Measurements from ENCODE around the gene NR6A1. TPM values are rescaled to one million over a fixed set of nuclear protein-coding genes. Genes with fewer than 3 reads are reported as not detected.
A peak's percentile ranks its signal among the peaks of the same experiment; 100 is the strongest.

The NR6A1 gene
- total RNA-seq, 5 donors from 2014 or later (not counting 1 experiment from before 2014, with no cell fraction given): 0.19 to 0.50 (median 0.40) TPM; not detected in 1

DNA sequence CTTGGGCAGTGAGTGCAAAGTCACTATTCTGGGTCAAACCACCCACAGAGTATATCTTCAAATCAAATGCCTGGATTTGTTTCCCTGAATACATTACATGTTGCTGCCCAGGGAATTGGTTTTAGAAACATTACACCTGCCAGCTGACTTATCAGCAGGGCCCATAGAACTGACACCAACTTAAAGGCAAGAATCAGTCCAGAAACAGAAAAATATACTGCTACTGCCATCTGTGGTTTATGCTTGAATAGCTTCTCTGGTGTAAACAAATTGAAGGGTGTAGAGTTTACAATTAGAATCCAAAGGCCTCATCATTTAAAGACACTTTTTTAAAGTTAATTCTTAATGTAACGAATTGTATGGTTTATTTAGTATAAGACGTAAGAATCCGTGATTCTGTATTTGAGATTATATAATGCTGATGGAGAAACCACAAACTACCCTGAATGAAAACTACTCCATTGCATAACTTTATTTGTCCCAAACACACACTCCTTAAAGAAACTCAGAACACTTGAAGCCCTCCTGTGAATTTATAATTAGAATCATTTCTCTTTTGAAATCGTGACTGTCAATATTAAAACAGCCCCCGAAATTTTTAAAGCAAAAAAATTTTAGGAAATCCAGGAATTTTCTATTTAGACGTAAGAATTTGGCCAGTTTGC is 6.2 kb downstream of the NR6A1 start:
- CTCF ChIA-PET: interaction anchor here in 1 of 2 donors (0.6 to 1.5 kb wide), 3 partner anchors 10 to 504 kb away, joined by 3 read pairs; no protein-coding TSS in a partner anchor
- ATAC-seq (replicated peaks in 1 of 4) (peak in 1 of 4 experiments; percentile 50), DNase-seq (peak in 1 of 35 experiments; percentile 15)
- Mint-ChIP-seq H3K9me3 (no peaks in the 10 kb centered on the region), H3K36me3 (no peaks in the 10 kb centered on the region), H3K4me1 (peaks cover 8 to 12% (median 10%) of the 10 kb centered on the region in 3 donors), H3K27me3 (peaks cover 61 to 78% of the 10 kb centered on the region in 2 donors), H3K4me3 (no peak overlapping the region), H3K27ac (no peak overlapping the region)
- peaks cover 0 to 19% of the 10 kb centered on the region in 2 experiments for H3K27me3 ChIP-seq (replicated peaks in 1 of 2; ENCODE audit: control insufficient read depth in 2 of 2, extremely low read depth in 1 of 2, insufficient read depth in 2 of 2, low read length in 1 of 2)
- H3K9me3 ChIP-seq: no peaks in the 10 kb centered on the region
- no CpG with 5 or more reads among the region's 6 CpGs for WGBS (ENCODE audit: insufficient coverage)
- no peaks in the 10 kb centered on the region for H3K36me3 ChIP-seq (ENCODE audit: control insufficient read depth in 2 of 2, extremely low read depth in 1 of 2, insufficient read depth in 1 of 2, low read length in 1 of 2)
- H3K4me1 ChIP-seq (ENCODE audit: control insufficient read depth in 1 of 2, extremely low read depth in 1 of 2, insufficient read depth in 2 of 2, low read length in 2 of 2): peaks cover 0 to 5% of the 10 kb centered on the region in 2 experiments
- H3K4me3 ChIP-seq (ENCODE audit: control insufficient read depth in 1 of 2, extremely low read depth in 1 of 2, low read length in 1 of 2): no peak overlapping the region
- no peak overlapping the region for H3K27ac ChIP-seq (ENCODE audit: low read length)
- POLR2A ChIA-PET: no interaction called here

DNA sequence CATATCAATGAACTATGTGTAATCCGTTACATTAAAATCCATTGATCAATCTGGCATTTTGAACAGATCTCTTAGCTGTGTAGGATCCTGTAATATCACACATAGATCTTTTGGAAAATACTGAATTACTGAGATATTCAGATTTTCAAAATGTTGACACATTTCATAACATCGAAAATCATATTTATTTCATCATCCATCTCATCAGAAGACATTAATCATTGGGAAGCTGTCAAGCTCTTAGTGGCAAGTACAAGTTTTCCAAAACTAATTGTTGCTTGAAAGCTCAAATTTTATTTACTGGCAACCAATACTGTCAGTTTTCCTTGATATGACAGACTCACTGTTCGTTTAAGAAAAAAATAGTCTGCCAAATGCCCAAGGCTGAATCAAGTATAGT is 8.5 kb downstream of the NR6A1 start:
- no CpG with 5 or more reads among the region's 3 CpGs for WGBS (ENCODE audit: insufficient coverage)
- no peak overlapping the region for H3K4me3 Mint-ChIP-seq
- Histone ChIP-seq H3K9me3 (no peaks in the 10 kb centered on the region), H3K4me3 (ENCODE audit: control insufficient read depth in 1 of 2, extremely low read depth in 1 of 2, low read length in 1 of 2) (no peak overlapping the region), H3K27ac (ENCODE audit: low read length) (no peak overlapping the region), H3K36me3 (ENCODE audit: control insufficient read depth in 2 of 2, extremely low read depth in 1 of 2, insufficient read depth in 1 of 2, low read length in 1 of 2) (no peaks in the 10 kb centered on the region), H3K27me3 (replicated peaks in 1 of 2; ENCODE audit: control insufficient read depth in 2 of 2, extremely low read depth in 1 of 2, insufficient read depth in 2 of 2, low read length in 1 of 2) (peaks cover 0 to 10% of the 10 kb centered on the region in 2 experiments), H3K4me1 (ENCODE audit: control insufficient read depth in 1 of 2, extremely low read depth in 1 of 2, insufficient read depth in 2 of 2, low read length in 2 of 2) (no peaks in the 10 kb centered on the region)
- DNase-seq (no peak), ATAC-seq (replicated peaks in 1 of 4) (no peak)
- H3K27me3 Mint-ChIP-seq: peaks cover 53 to 73% of the 10 kb centered on the region in 2 donors
- ChIA-PET CTCF (interaction anchor here (1.0 to 1.4 kb wide), 2 partner anchors 10 to 11 kb away, joined by 3 to 5 read pairs; no protein-coding TSS in a partner anchor), POLR2A (interaction anchor here (0.6 kb wide), 2 partner anchors 10 to 393 kb away, joined by 3 to 8 read pairs; no protein-coding TSS in a partner anchor)
- H3K9me3 Mint-ChIP-seq: no peaks in the 10 kb centered on the region
- H3K4me1 Mint-ChIP-seq: no peaks in the 10 kb centered on the region
- no peak overlapping the region for H3K27ac Mint-ChIP-seq
- H3K36me3 Mint-ChIP-seq: no peaks in the 10 kb centered on the region

DNA sequence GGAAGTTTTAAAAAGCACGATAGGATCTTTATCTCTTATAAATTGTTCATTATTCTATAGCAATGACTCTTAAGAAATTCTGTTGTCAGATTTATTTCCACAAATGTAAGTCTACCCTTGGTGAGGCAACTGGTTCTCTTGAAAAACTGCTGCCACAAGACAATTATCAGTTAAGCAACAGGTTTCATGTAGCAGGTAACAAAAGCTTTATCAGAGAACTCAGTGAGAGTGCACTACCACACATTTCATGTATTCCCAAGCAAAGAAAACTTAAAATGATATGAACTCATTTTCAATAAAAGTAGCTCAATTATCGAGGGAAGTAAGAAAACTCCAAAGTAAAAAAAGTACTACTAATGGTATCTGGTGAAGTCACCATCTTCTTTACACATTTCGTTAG is 9.4 kb downstream of the NR6A1 start:
- ATAC-seq (replicated peaks in 1 of 4): no peak
- Mint-ChIP-seq H3K36me3 (no peaks in the 10 kb centered on the region), H3K4me3 (no peak overlapping the region), H3K27me3 (peaks cover 55 to 77% of the 10 kb centered on the region in 2 donors), H3K27ac (no peak overlapping the region), H3K4me1 (no peaks in the 10 kb centered on the region), H3K9me3 (no peaks in the 10 kb centered on the region)
- POLR2A ChIA-PET: interaction anchor here in 1 of 2 donors (0.6 kb wide), 1 partner anchor 16 kb away, joined by 3 read pairs; no protein-coding TSS in a partner anchor
- H3K36me3 ChIP-seq (ENCODE audit: control insufficient read depth in 2 of 2, extremely low read depth in 1 of 2, insufficient read depth in 1 of 2, low read length in 1 of 2): no peaks in the 10 kb centered on the region
- no peak overlapping the region for H3K27ac ChIP-seq (ENCODE audit: low read length)
- no peaks in the 10 kb centered on the region for H3K4me1 ChIP-seq (ENCODE audit: control insufficient read depth in 1 of 2, extremely low read depth in 1 of 2, insufficient read depth in 2 of 2, low read length in 2 of 2)
- CTCF ChIA-PET: interaction anchor here in 1 of 2 donors (0.9 to 1.0 kb wide), 2 partner anchors 8 to 11 kb away, joined by 3 read pairs; no protein-coding TSS in a partner anchor
- no peak for DNase-seq
- no peak overlapping the region for H3K4me3 ChIP-seq (ENCODE audit: control insufficient read depth in 1 of 2, extremely low read depth in 1 of 2, low read length in 1 of 2)
- WGBS (ENCODE audit: insufficient coverage): no CpG with 5 or more reads among the region's 3 CpGs
- H3K9me3 ChIP-seq: no peaks in the 10 kb centered on the region
- peaks cover 0 to 10% of the 10 kb centered on the region in 2 experiments for H3K27me3 ChIP-seq (replicated peaks in 1 of 2; ENCODE audit: control insufficient read depth in 2 of 2, extremely low read depth in 1 of 2, insufficient read depth in 2 of 2, low read length in 1 of 2)

DNA sequence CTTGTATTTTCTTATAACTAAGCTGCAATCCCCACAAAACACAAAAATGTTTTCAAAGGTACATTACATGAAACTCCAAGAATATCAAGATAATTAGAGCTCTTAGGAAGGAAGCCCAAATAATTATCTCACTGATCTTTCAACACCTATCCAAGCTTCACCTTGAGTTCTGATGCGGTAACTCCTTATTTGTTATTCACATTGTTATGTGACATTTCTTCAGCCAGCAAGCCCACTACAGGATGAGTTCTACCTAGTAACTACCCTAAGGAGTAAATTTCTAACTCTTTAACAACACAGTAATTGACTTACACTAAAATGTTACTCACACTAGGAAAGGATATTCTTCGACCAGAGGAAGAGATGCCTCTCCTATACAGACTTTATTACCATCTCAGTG is 9.9 kb downstream of the NR6A1 start:
- ChIA-PET CTCF (interaction anchor here (0.6 to 0.9 kb wide), 2 partner anchors 8 to 14 kb away, joined by 3 to 4 read pairs; no protein-coding TSS in a partner anchor), POLR2A (interaction anchor here in 1 of 2 donors (0.6 kb wide), 1 partner anchor 15 kb away, joined by 3 read pairs; no protein-coding TSS in a partner anchor)
- H3K36me3 Mint-ChIP-seq: no peaks in the 10 kb centered on the region
- no peaks in the 10 kb centered on the region for H3K4me1 Mint-ChIP-seq
- no peak overlapping the region for H3K27ac Mint-ChIP-seq
- Histone ChIP-seq H3K4me1 (ENCODE audit: control insufficient read depth in 1 of 2, extremely low read depth in 1 of 2, insufficient read depth in 2 of 2, low read length in 2 of 2) (no peaks in the 10 kb centered on the region), H3K27me3 (replicated peaks in 1 of 2; ENCODE audit: control insufficient read depth in 2 of 2, extremely low read depth in 1 of 2, insufficient read depth in 2 of 2, low read length in 1 of 2) (peaks cover 0 to 10% of the 10 kb centered on the region in 2 experiments), H3K27ac (ENCODE audit: low read length) (no peak overlapping the region), H3K4me3 (ENCODE audit: control insufficient read depth in 1 of 2, extremely low read depth in 1 of 2, low read length in 1 of 2) (no peak overlapping the region), H3K9me3 (no peaks in the 10 kb centered on the region), H3K36me3 (ENCODE audit: control insufficient read depth in 2 of 2, extremely low read depth in 1 of 2, insufficient read depth in 1 of 2, low read length in 1 of 2) (no peaks in the 10 kb centered on the region)
- ATAC-seq (replicated peaks in 1 of 4): no peak
- H3K4me3 Mint-ChIP-seq: no peak overlapping the region
- no peaks in the 10 kb centered on the region for H3K9me3 Mint-ChIP-seq
- WGBS (ENCODE audit: insufficient coverage): no CpG with 5 or more reads among the region's 2 CpGs
- no peak for DNase-seq
- peaks cover 56 to 77% of the 10 kb centered on the region in 2 donors for H3K27me3 Mint-ChIP-seq

DNA sequence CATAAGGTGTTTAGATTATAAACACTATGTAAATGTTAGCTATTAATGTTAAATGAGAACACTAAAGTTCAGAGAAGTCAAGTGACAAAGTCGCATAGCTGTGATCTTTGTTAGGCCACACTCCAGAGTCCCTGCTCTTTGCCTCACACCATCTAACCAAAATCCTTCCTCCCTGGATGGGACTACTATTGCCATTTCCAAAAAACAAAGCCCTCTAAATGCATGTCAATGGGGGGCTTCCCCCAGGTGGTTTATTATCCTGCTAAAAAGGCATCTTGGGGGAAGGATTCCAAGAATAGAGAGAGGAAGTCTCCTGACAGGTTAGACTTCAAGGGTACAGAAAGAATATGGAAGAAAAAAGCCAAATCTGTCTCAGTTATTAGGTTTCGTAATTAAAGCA is 10.4 kb downstream of the NR6A1 start:
- DNase-seq (no peak), ATAC-seq (replicated peaks in 1 of 4) (no peak)
- Histone ChIP-seq H3K4me1 (ENCODE audit: control insufficient read depth in 1 of 2, extremely low read depth in 1 of 2, insufficient read depth in 2 of 2, low read length in 2 of 2) (no peaks in the 10 kb centered on the region), H3K4me3 (ENCODE audit: control insufficient read depth in 1 of 2, extremely low read depth in 1 of 2, low read length in 1 of 2) (no peak overlapping the region), H3K27ac (ENCODE audit: low read length) (no peak overlapping the region), H3K36me3 (ENCODE audit: control insufficient read depth in 2 of 2, extremely low read depth in 1 of 2, insufficient read depth in 1 of 2, low read length in 1 of 2) (no peaks in the 10 kb centered on the region), H3K27me3 (replicated peaks in 1 of 2; ENCODE audit: control insufficient read depth in 2 of 2, extremely low read depth in 1 of 2, insufficient read depth in 2 of 2, low read length in 1 of 2) (peaks cover 0 to 10% of the 10 kb centered on the region in 2 experiments), H3K9me3 (no peaks in the 10 kb centered on the region)
- Mint-ChIP-seq H3K27ac (no peak overlapping the region), H3K36me3 (no peaks in the 10 kb centered on the region), H3K4me3 (no peak overlapping the region), H3K4me1 (no peaks in the 10 kb centered on the region), H3K9me3 (no peaks in the 10 kb centered on the region), H3K27me3 (peaks cover 60 to 78% of the 10 kb centered on the region in 2 donors)
- POLR2A ChIA-PET: no interaction called here
- 100% methylated on average over 1 of the region's 2 CpGs for WGBS (ENCODE audit: insufficient coverage)
- CTCF ChIA-PET: interaction anchor here (0.6 to 0.7 kb wide), 2 partner anchors 14 to 1641 kb away, joined by 4 read pairs; no protein-coding TSS in a partner anchor

DNA sequence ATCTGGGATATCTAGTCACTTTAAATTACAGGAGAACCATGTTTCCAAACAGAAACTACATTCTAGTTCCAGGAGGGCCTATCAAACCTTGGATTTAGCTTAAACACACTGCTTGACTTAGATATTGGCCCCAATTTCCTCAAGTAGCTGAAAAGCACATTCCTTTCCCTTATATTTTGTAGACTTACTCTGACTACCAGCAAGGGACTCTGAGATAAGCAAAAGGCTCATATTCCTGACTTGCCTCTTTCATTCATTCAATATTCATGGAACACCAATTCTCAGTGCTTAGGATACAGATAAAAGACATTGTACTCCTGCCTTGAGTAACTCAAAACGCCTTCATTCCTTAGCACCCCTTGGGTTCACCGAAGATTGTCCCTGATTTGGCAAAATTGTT is 11.8 kb downstream of the NR6A1 start:
- H3K27me3 Mint-ChIP-seq: peaks cover 71 to 84% of the 10 kb centered on the region in 2 donors
- H3K4me3 Mint-ChIP-seq: no peak overlapping the region
- DNase-seq (no peak), ATAC-seq (replicated peaks in 1 of 4) (no peak)
- ChIA-PET CTCF (no interaction called here), POLR2A (interaction anchor here in 1 of 2 donors (0.6 kb wide), 1 partner anchor 25 kb away, joined by 3 read pairs; no protein-coding TSS in a partner anchor)
- H3K4me1 Mint-ChIP-seq: no peaks in the 10 kb centered on the region
- Histone ChIP-seq H3K36me3 (ENCODE audit: control insufficient read depth in 2 of 2, extremely low read depth in 1 of 2, insufficient read depth in 1 of 2, low read length in 1 of 2) (no peaks in the 10 kb centered on the region), H3K27ac (ENCODE audit: low read length) (no peak overlapping the region), H3K9me3 (no peaks in the 10 kb centered on the region), H3K4me3 (ENCODE audit: control insufficient read depth in 1 of 2, extremely low read depth in 1 of 2, low read length in 1 of 2) (no peak overlapping the region), H3K4me1 (ENCODE audit: control insufficient read depth in 1 of 2, extremely low read depth in 1 of 2, insufficient read depth in 2 of 2, low read length in 2 of 2) (no peaks in the 10 kb centered on the region), H3K27me3 (replicated peaks in 1 of 2; ENCODE audit: control insufficient read depth in 2 of 2, extremely low read depth in 1 of 2, insufficient read depth in 2 of 2, low read length in 1 of 2) (peaks cover 0 to 7% of the 10 kb centered on the region in 2 experiments)
- H3K36me3 Mint-ChIP-seq: no peaks in the 10 kb centered on the region
- no peaks in the 10 kb centered on the region for H3K9me3 Mint-ChIP-seq
- H3K27ac Mint-ChIP-seq: no peak overlapping the region
- 83% methylated on average over 2 of the region's 2 CpGs for WGBS (ENCODE audit: insufficient coverage)
